HepG2 (cell line): ENCODE data around the gene TMEM270. TPM values are rescaled to one million over a fixed set of nuclear protein-coding genes. Genes with fewer than 3 reads are reported as not detected.

ENCODE experiments used
- ARID2 ChIP-seq: sonication (generic); formaldehyde crosslinking; IDR thresholded peaks from 2 replicates; pipeline ENCODE4 v1.8.1; 2022; ENCODE audit warnings: mild to moderate bottlenecking, missing genetic modification reagents, borderline replicate concordance
- ATF7-NPFF ChIP-seq: sonication (generic); formaldehyde crosslinking; IDR thresholded peaks from 2 replicates; pipeline ENCODE4 v1.8.1; 2023; ENCODE audit warnings: mild to moderate bottlenecking, low read depth, missing genetic modification reagents, moderate library complexity
- CSRNP2 ChIP-seq: sonication (generic); formaldehyde crosslinking; conservative IDR thresholded peaks from 2 replicates; pipeline ENCODE4 v1.8.0; 2022; ENCODE audit warnings: low read depth, missing genetic modification reagents
- GRHL1 ChIP-seq: sonication (generic); formaldehyde crosslinking; conservative IDR thresholded peaks from 2 replicates; pipeline ENCODE4 v1.8.0; 2022; ENCODE audit warnings: missing genetic modification reagents
- GTF3A ChIP-seq: sonication (generic); formaldehyde crosslinking; conservative IDR thresholded peaks from 2 replicates; pipeline ENCODE4 v1.4.0; 2020; ENCODE audit warnings: mild to moderate bottlenecking, missing genetic modification reagents
- HHEX ChIP-seq: IDR thresholded peaks from 2 replicates; pipeline ENCODE4 v1.6.1; 2016; ENCODE audit warnings: control low read depth
- MAFF ChIP-seq: IDR thresholded peaks from 2 replicates; pipeline ENCODE4 v1.6.1; 2011; ENCODE audit warnings: low read depth, low read length, improper control_type of control experiment
- NFIC ChIP-seq: IDR thresholded peaks from 2 replicates; pipeline ENCODE4 v1.6.1; 2012; ENCODE audit warnings: mild to moderate bottlenecking, low read length, inconsistent platforms
- PCBP2 ChIP-seq: fragments of 200-400 bp; formaldehyde crosslinking; optimal IDR thresholded peaks from 2 replicates; pipeline ENCODE3; 2018; ENCODE audit warnings: low read length, low read depth; ENCODE audit not compliant: poor library complexity, severe bottlenecking
- RFX3 ChIP-seq: IDR thresholded peaks from 2 replicates; pipeline ENCODE4 v1.6.1; 2016; ENCODE audit warnings: missing biosample characterization, missing genetic modification reagents
- SCMH1 ChIP-seq: sonication (generic); formaldehyde crosslinking; IDR thresholded peaks from 2 replicates; pipeline ENCODE4 v1.9.0; 2021; ENCODE audit warnings: missing genetic modification reagents, mild to moderate bottlenecking, borderline replicate concordance
- TAF1 ChIP-seq: sonication (generic); formaldehyde crosslinking; IDR thresholded peaks from 2 replicates; pipeline ENCODE4 v1.4.0; 2020; ENCODE audit warnings: missing genetic modification reagents
- THYN1 ChIP-seq: sonication (generic); formaldehyde crosslinking; IDR thresholded peaks from 2 replicates; pipeline ENCODE4 v1.8.1; 2023; ENCODE audit warnings: low read depth, mild to moderate bottlenecking, moderate library complexity, missing genetic modification reagents, borderline replicate concordance
- YEATS2 ChIP-seq: sonication (generic); formaldehyde crosslinking; IDR thresholded peaks from 2 replicates; pipeline ENCODE4 v1.4.0; 2020; ENCODE audit warnings: missing genetic modification reagents, borderline replicate concordance
- ZBTB1 ChIP-seq: sonication (generic); formaldehyde crosslinking; IDR thresholded peaks from 2 replicates; pipeline ENCODE4 v1.4.0; 2020; ENCODE audit warnings: missing genetic modification reagents, borderline replicate concordance
- ZFP1 ChIP-seq: IDR thresholded peaks from 2 replicates; pipeline ENCODE4 v1.6.1; 2016
- ZFX ChIP-seq: sonication (generic); formaldehyde crosslinking; IDR thresholded peaks from 2 replicates; pipeline ENCODE4 v1.4.0; 2020; ENCODE audit warnings: mild to moderate bottlenecking, low read depth, missing genetic modification reagents, moderate library complexity
- ZNF20 ChIP-seq: sonication (generic); formaldehyde crosslinking; IDR thresholded peaks from 2 replicates; pipeline ENCODE4 v1.4.0; 2020; ENCODE audit warnings: mild to moderate bottlenecking, moderate library complexity, missing genetic modification reagents
- ZNF441 ChIP-seq: sonication (generic); formaldehyde crosslinking; IDR thresholded peaks from 2 replicates; pipeline ENCODE4 v1.7.0; 2021; ENCODE audit warnings: missing genetic modification reagents, borderline replicate concordance
- ZNF614 ChIP-seq: IDR thresholded peaks from 2 replicates; pipeline ENCODE4 v1.6.1; 2018; ENCODE audit warnings: missing biosample characterization, missing genetic modification reagents, inconsistent platforms, borderline replicate concordance
- ZNF768 ChIP-seq: sonication (generic); formaldehyde crosslinking; IDR thresholded peaks from 2 replicates; pipeline ENCODE4 v1.4.0; 2020; ENCODE audit warnings: missing genetic modification reagents
- polyA plus RNA-seq, 8 experiments: library from polyadenylated mRNA; depleted of rRNA in 3 of 8; stranded (reverse) in 7 of 8; unstranded in 1 of 8; fragments of >200 nt; fragmentation: Illumina TruSeq in 4 of 8; extraction: Trizol in 4 of 8; gene quantifications; 2 replicates each; pipeline versions ENCODE4 v1.2.1 to v1.2.3, GENCODE V29; 2011 to 2016; ENCODE audit warnings: low read depth in 4 of 8, missing spikeins in 1 of 8, mixed read lengths in 1 of 8; ENCODE audit not compliant: insufficient read depth in 1 of 8
- total RNA-seq, 5 experiments: library from RNA; depleted of rRNA; stranded (reverse); fragments of >200 nt; fragmentation: Illumina TruSeq; extraction: Trizol; gene quantifications; 2 replicates each; pipeline ENCODE4 v1.2.3, GENCODE V29; 2016; ENCODE audit warnings: low read depth in 1 of 5
- TF ChIP-seq, protein P1 (sequence below): sonication (generic); formaldehyde crosslinking; IDR thresholded peaks from 2 replicates; pipeline ENCODE4 v1.5.0; 2020; ENCODE audit warnings: mild to moderate bottlenecking, missing genetic modification reagents
- TF ChIP-seq, protein P2 (sequence below): sonication (generic); formaldehyde crosslinking; IDR thresholded peaks from 2 replicates; pipeline ENCODE4 v1.4.0; 2020; ENCODE audit warnings: missing genetic modification reagents

Gene TMEM270
- total and polyA plus RNA-seq, 2 of the 13 experiments (the other 11 are each of a cell fraction or from before 2014, with no cell fraction given), result not detected

DNA sequence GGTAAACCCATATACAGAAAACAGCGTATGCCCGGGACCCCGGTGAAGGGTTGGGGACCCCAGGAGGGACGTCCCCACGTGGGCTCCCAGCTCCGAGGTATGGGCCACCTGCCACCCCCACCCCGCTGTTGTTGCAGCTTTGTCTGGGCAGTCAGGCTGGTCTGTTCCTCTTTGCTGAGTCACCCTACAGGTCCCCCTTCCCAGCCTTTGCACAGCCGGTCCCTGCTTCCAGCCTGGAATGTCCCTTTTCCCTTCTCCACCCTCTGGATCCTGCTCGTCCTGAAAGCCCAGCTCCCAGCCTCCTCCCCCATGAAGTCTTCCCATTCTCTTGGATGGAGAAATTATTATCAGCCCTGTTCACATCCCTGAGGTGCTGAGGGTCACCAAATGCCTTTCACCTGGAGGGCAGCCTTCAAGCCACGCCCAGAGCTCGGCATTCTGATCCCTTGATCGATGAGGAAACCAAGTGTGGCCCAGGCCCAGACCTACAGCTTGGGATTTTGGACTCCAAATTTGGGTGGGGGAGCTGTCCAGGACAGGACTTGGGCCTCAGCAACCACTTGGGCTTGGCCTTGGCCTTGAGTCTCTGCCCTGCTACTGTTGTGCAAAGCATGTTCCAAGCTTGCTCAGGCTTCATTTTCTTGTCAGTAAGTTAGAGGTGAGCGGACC lies 27.6 kb upstream of the TMEM270 start (continued):
- TF ChIP-seq ZBTB1 (CRISPR knock-in tag) (no peak), ARID2 (CRISPR knock-in tag) (no peak), GRHL1 (CRISPR knock-in tag) (no peak), ZNF614 (CRISPR knock-in tag) (peak; percentile 43; the same call in 1 of the 2 replicates), PCBP2 (no peak), ZNF441 (no peak), GTF3A (CRISPR knock-in tag) (no peak), NFIC (no peak), SCMH1 (no peak), MAFF (peak; percentile 42; the same call in 1 of the 2 replicates), ZNF768 (CRISPR knock-in tag) (peak; percentile 89), CSRNP2 (CRISPR knock-in tag) (no peak), RFX3 (CRISPR knock-in tag) (no peak), HHEX (CRISPR knock-in tag) (no peak), ZFX (peak; percentile 20; the same call in 1 of the 2 replicates), THYN1 (CRISPR knock-in tag) (no peak), ZFP1 (CRISPR knock-in tag) (no peak), ATF7-NPFF (no peak), TAF1 (CRISPR knock-in tag) (no peak), YEATS2 (CRISPR knock-in tag) (no peak), ZNF20 (CRISPR knock-in tag) (no peak)
- TF ChIP-seq, protein P1, sequence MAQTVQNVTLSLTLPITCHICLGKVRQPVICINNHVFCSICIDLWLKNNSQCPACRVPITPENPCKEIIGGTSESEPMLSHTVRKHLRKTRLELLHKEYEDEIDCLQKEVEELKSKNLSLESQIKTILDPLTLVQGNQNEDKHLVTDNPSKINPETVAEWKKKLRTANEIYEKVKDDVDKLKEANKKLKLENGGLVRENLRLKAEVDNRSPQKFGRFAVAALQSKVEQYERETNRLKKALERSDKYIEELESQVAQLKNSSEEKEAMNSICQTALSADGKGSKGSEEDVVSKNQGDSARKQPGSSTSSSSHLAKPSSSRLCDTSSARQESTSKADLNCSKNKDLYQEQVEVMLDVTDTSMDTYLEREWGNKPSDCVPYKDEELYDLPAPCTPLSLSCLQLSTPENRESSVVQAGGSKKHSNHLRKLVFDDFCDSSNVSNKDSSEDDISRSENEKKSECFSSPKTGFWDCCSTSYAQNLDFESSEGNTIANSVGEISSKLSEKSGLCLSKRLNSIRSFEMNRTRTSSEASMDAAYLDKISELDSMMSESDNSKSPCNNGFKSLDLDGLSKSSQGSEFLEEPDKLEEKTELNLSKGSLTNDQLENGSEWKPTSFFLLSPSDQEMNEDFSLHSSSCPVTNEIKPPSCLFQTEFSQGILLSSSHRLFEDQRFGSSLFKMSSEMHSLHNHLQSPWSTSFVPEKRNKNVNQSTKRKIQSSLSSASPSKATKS (CRISPR knock-in tag), result 0 out of 2 replicates have a peak, but pooled peaks have one; percentile 56
- TF ChIP-seq, protein P2, sequence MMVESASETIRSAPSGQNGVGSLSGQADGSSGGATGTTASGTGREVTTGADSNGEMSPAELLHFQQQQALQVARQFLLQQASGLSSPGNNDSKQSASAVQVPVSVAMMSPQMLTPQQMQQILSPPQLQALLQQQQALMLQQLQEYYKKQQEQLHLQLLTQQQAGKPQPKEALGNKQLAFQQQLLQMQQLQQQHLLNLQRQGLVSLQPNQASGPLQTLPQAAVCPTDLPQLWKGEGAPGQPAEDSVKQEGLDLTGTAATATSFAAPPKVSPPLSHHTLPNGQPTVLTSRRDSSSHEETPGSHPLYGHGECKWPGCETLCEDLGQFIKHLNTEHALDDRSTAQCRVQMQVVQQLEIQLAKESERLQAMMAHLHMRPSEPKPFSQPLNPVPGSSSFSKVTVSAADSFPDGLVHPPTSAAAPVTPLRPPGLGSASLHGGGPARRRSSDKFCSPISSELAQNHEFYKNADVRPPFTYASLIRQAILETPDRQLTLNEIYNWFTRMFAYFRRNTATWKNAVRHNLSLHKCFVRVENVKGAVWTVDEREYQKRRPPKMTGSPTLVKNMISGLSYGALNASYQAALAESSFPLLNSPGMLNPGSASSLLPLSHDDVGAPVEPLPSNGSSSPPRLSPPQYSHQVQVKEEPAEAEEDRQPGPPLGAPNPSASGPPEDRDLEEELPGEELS, result 0 out of 2 replicates have a peak, but pooled peaks have one; percentile 31
